ENCODE data around the gene TOMM40L. TPM values are rescaled to one million over a fixed set of nuclear protein-coding genes. Genes with fewer than 3 reads are reported as not detected.

TOMM40L gene
- total RNA-seq, 1 donor from 2014 or later, result 9.4 TPM

- H3K36me3 Mint-ChIP-seq (ENCODE audit: low read depth), result peaks cover 16% of the 10 kb centered on the region
- no peaks in the 10 kb centered on the region for H3K27me3 Mint-ChIP-seq (ENCODE audit: low read depth)
- peak overlapping the region; percentile 57 for H3K27ac Mint-ChIP-seq (ENCODE audit: unreplicated experiment)
- H3K4me1 Mint-ChIP-seq (ENCODE audit: low read depth), result peaks cover 26% of the 10 kb centered on the region
- no peaks in the 10 kb centered on the region for H3K9me3 Mint-ChIP-seq (ENCODE audit: low read depth)
- DNase-seq (ENCODE audit: low spot score), result no peak
- TF ChIP-seq CTCF (IDR thresholded peaks at IDR 0.05), result no peak
- peak overlapping the region; percentile 100 for H3K4me3 Mint-ChIP-seq (ENCODE audit: unreplicated experiment)
These were observed 899 bp downstream of the TOMM40L start for GRCh38 chr1:161226759-161227158.

GRCh38 chr1:161227196-161227871, 1.5 kb downstream of the TOMM40L start:
- peak; percentile 95 for TF ChIP-seq CTCF (IDR thresholded peaks at IDR 0.05)
- no peak for DNase-seq (ENCODE audit: low spot score)
- Mint-ChIP-seq H3K4me1 (ENCODE audit: low read depth) (peaks cover 26% of the 10 kb centered on the region), H3K27ac (ENCODE audit: unreplicated experiment) (no peak overlapping the region), H3K4me3 (ENCODE audit: unreplicated experiment) (peak overlapping the region; percentile 100), H3K27me3 (ENCODE audit: low read depth) (no peaks in the 10 kb centered on the region), H3K9me3 (ENCODE audit: low read depth) (no peaks in the 10 kb centered on the region), H3K36me3 (ENCODE audit: low read depth) (peaks cover 16% of the 10 kb centered on the region)

GRCh38 chr1:161228032-161228431, 2.2 kb downstream of the TOMM40L start:
- no peak for TF ChIP-seq CTCF (IDR thresholded peaks at IDR 0.05)
- peak overlapping the region; percentile 100 for H3K4me3 Mint-ChIP-seq (ENCODE audit: unreplicated experiment)
- H3K9me3 Mint-ChIP-seq (ENCODE audit: low read depth), result no peaks in the 10 kb centered on the region
- peaks cover 26% of the 10 kb centered on the region for H3K4me1 Mint-ChIP-seq (ENCODE audit: low read depth)
- H3K27me3 Mint-ChIP-seq (ENCODE audit: low read depth), result no peaks in the 10 kb centered on the region
- DNase-seq (ENCODE audit: low spot score), result peak; percentile 51
- peaks cover 16% of the 10 kb centered on the region for H3K36me3 Mint-ChIP-seq (ENCODE audit: low read depth)
- no peak overlapping the region for H3K27ac Mint-ChIP-seq (ENCODE audit: unreplicated experiment)

GRCh38 chr1:161229896-161230295, 4.0 kb downstream of the TOMM40L start:
- Mint-ChIP-seq H3K27me3 (ENCODE audit: low read depth) (no peaks in the 10 kb centered on the region), H3K4me1 (ENCODE audit: low read depth) (peaks cover 26% of the 10 kb centered on the region)
- TF ChIP-seq CTCF (IDR thresholded peaks at IDR 0.05), result peak; percentile 35

GRCh38 chr1:161230762-161231161, 4.9 kb downstream of the TOMM40L start:
- no peak for DNase-seq (ENCODE audit: low spot score)
- H3K27me3 Mint-ChIP-seq (ENCODE audit: low read depth), result peaks cover 2% of the 10 kb centered on the region
- H3K9me3 Mint-ChIP-seq (ENCODE audit: low read depth), result no peaks in the 10 kb centered on the region
- no peak overlapping the region for H3K4me3 Mint-ChIP-seq (ENCODE audit: unreplicated experiment)
- no peak overlapping the region for H3K27ac Mint-ChIP-seq (ENCODE audit: unreplicated experiment)
- peaks cover 20% of the 10 kb centered on the region for H3K4me1 Mint-ChIP-seq (ENCODE audit: low read depth)
- no peak for TF ChIP-seq CTCF (IDR thresholded peaks at IDR 0.05)
- peaks cover 16% of the 10 kb centered on the region for H3K36me3 Mint-ChIP-seq (ENCODE audit: low read depth)

More at GRCh38 chr1:161229896-161230295, 4.0 kb downstream of the TOMM40L start:
- H3K36me3 Mint-ChIP-seq (ENCODE audit: low read depth), result peaks cover 16% of the 10 kb centered on the region
- H3K27ac Mint-ChIP-seq (ENCODE audit: unreplicated experiment), result no peak overlapping the region
- no peak overlapping the region for H3K4me3 Mint-ChIP-seq (ENCODE audit: unreplicated experiment)
- DNase-seq (ENCODE audit: low spot score), result no peak
- no peaks in the 10 kb centered on the region for H3K9me3 Mint-ChIP-seq (ENCODE audit: low read depth)

Data from chondrocyte (in vitro differentiated cells).